ENCODE data around the gene FOXA1.

Gene FOXA1

DNA sequence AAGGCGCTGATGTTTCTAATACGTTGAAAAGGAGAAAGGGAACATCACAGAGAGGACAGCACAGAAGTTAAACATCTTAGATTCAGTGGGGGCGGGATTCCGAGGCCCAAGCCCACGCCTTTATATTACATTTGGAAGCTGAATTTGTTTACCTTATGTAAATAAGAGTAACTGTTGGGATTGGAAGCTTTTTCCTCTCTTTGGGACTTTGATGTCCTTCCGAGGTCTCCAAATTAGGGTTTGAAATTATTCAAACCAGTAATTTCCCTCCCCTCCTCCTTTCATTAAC, 6.4 kb downstream of the FOXA1 start:
- H3K27ac ChIP-seq = peak overlapping the region; percentile 100
- TF ChIP-seq CTCF (IDR thresholded peaks at IDR 0.05) (no peak), ZFX (IDR thresholded peaks at IDR 0.05; ENCODE audit: borderline replicate concordance) (no peak)

DNA sequence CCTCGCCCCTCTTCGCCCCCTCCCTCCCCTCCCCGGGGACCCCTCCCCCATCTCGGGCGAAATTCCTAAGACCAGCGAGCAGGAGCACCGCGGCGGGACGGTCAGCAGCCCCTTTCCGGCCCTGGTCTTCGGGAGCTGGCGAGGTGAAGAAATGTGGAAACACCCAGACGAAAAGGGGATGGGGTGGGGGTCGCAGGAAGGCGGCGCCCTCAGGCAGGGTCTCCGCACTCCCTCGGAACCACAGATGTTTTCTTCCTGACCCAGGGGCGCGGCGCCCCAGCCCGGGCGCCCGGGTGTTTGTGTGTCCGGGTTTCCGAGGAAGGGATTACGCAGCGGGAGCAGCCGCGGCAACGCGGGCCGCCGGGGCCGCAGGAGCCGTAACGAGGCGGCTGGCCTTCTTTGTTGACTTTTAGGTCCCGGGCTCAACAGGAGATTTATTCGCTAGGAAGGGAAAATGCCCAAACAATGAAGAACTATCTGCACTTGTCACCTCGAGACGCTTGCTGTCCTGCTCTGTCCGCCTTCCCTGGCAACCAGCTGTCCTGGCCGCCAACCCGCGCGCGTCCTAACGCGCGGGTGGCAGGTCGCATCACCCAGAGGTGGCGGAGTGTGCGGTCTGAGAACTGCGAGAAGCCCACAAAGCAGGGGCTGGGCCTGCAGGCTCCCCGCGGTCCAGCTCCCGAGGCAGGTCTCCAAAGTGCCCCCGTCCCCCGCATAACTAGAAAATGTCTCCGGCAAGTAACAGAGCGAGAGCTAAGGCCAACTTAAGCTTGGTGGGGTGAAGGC, 7.0 kb downstream of the FOXA1 start:
- H3K27ac ChIP-seq = peak overlapping the region; percentile 100
- TF ChIP-seq CTCF (IDR thresholded peaks at IDR 0.05) (no peak), ZFX (IDR thresholded peaks at IDR 0.05; ENCODE audit: borderline replicate concordance) (no peak)

- TF ChIP-seq CTCF (IDR thresholded peaks at IDR 0.05) (no peak), ZFX (IDR thresholded peaks at IDR 0.05; ENCODE audit: borderline replicate concordance) (no peak)
- H3K27ac ChIP-seq = peak overlapping the region; percentile 100
Measured at GRCh38 chr14:37587131-37587803, 7.8 kb downstream of the FOXA1 start.

GRCh38 chr14:37586797-37587130, 8.3 kb downstream of the FOXA1 start:
- H3K27ac ChIP-seq = peak overlapping the region; percentile 100
- TF ChIP-seq CTCF (IDR thresholded peaks at IDR 0.05) (no peak), ZFX (IDR thresholded peaks at IDR 0.05; ENCODE audit: borderline replicate concordance) (no peak)

- peak overlapping the region; percentile 100 for H3K27ac ChIP-seq
- TF ChIP-seq CTCF (IDR thresholded peaks at IDR 0.05) (no peak), ZFX (IDR thresholded peaks at IDR 0.05; ENCODE audit: borderline replicate concordance) (no peak)
Measured at GRCh38 chr14:37585971-37586796, 8.9 kb downstream of the FOXA1 start.

GRCh38 chr14:37585101-37585511, 9.9 kb downstream of the FOXA1 start:
- peak overlapping the region; percentile 100 for H3K27ac ChIP-seq
- TF ChIP-seq ZFX (IDR thresholded peaks at IDR 0.05; ENCODE audit: borderline replicate concordance) (no peak), CTCF (IDR thresholded peaks at IDR 0.05) (no peak)

Data from 22Rv1 (cell line).